Loucy (cell line): ENCODE results near the gene KRTAP10-1.

Experiments
- H2AFZ ChIP-seq: fragments of 200-600 bp; sonication (generic); 2 replicates; pipeline ENCODE4 v1.6.0; 2016; ENCODE audit warnings: antibody characterized with exemption, mild to moderate bottlenecking, low read length, moderate library complexity
- H3F3A ChIP-seq: fragments of 200-600 bp; 2 replicates; pipeline ENCODE4 v1.6.0; 2016; ENCODE audit warnings: antibody characterized with exemption, low read depth, mild to moderate bottlenecking
- H3K27me3 ChIP-seq: fragments of 200-600 bp; sonication (generic); 2 replicates; pipeline ENCODE4 v1.6.1; 2014; ENCODE audit warnings: low read length, mild to moderate bottlenecking; ENCODE audit not compliant: insufficient read depth, poor library complexity, severe bottlenecking
- H3K36me3 ChIP-seq: fragments of 200-600 bp; sonication (generic); 2 replicates; pipeline ENCODE4 v1.6.1; 2016; ENCODE audit warnings: low read length; ENCODE audit not compliant: insufficient read depth
- H3K4me1 ChIP-seq: fragments of 200-600 bp; sonication (generic); 2 replicates; pipeline ENCODE4 v1.5.1; 2014; ENCODE audit warnings: low read length, mild to moderate bottlenecking; ENCODE audit not compliant: insufficient read depth, poor library complexity, severe bottlenecking
- H3K4me2 ChIP-seq: fragments of 200-600 bp; sonication (generic); 2 replicates; pipeline ENCODE4 v1.6.0; 2014; ENCODE audit warnings: antibody characterized with exemption, low read length, low read depth, mild to moderate bottlenecking; ENCODE audit not compliant: poor library complexity, severe bottlenecking
- H3K4me3 ChIP-seq: fragments of 200-600 bp; sonication (generic); 2 replicates; pipeline ENCODE4 v1.5.1; 2014; ENCODE audit warnings: low read length, mild to moderate bottlenecking, mixed read lengths; ENCODE audit not compliant: poor library complexity, severe bottlenecking
- H3K79me2 ChIP-seq: fragments of 200-600 bp; sonication (generic); 2 replicates; pipeline ENCODE4 v1.6.1; 2014; ENCODE audit warnings: low read length; ENCODE audit not compliant: insufficient read depth
- H3K9ac ChIP-seq: fragments of 200-600 bp; sonication (generic); 2 replicates; pipeline ENCODE4 v1.6.0; 2014; ENCODE audit warnings: mild to moderate bottlenecking, low read depth, low read length, moderate library complexity; ENCODE audit not compliant: poor library complexity, severe bottlenecking
- H3K9me2 ChIP-seq: fragments of 200-600 bp; sonication (generic); replicated peaks from 2 replicates; pipeline ENCODE4 v1.6.1; 2016; ENCODE audit warnings: low read depth, low read length, mixed read lengths
- H3K9me3 ChIP-seq: fragments of 200-600 bp; sonication (generic); 2 replicates; pipeline ENCODE4 v1.6.1; 2014; ENCODE audit warnings: mild to moderate bottlenecking, antibody characterized with exemption, low read length, low read depth; ENCODE audit not compliant: insufficient read depth
- H4K20me1 ChIP-seq: fragments of 200-600 bp; sonication (generic); 2 replicates; pipeline ENCODE4 v1.6.0; 2014; ENCODE audit warnings: antibody characterized with exemption, low read length, mild to moderate bottlenecking; ENCODE audit not compliant: insufficient read depth, poor library complexity, severe bottlenecking
- EZH2phosphoT487 ChIP-seq: fragments of 200-600 bp; IDR thresholded peaks from 2 replicates; pipeline ENCODE4 v1.6.1; 2018; ENCODE audit warnings: antibody characterized with exemption, mild to moderate bottlenecking, moderate library complexity, borderline replicate concordance
- TF ChIP-seq, protein P1 (sequence below): fragments of 200-600 bp; sonication (generic); conservative IDR thresholded peaks from 2 replicates; pipeline ENCODE4 v1.5.1; 2014; ENCODE audit warnings: mild to moderate bottlenecking, antibody characterized with exemption, low read length

Gene KRTAP10-1

DNA sequence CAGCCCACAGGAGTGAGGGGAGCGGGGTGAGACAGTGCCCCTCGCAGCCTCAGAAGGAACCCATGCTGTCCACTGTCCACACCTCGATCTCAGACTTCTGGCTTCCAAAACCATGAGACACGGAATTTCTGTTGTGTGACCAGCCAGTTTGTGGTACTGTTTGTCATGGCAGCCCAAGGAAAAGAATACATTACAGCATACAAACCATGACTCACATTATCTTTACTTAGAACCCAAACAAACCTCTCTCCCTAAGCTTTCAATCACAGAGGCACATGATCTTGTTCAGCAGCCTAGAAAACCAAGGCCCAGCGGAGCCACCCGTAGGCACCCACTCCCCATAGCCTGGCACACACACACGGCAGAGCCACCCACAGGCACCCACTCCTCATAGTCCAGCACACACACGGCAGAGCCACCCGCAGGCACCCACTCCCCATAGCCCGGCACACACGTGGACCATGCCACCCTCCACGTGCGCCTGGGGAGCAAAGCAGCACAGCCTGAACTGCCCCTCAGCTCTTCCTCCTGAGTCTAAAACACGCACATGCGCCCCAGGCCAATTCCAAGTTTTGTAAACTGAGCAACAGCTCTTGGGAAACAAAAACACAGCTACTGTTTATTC lies 33.1 kb upstream of the KRTAP10-1 start:
- H3K9me2 ChIP-seq, result no peaks in the 10 kb centered on the region
- no peaks in the 10 kb centered on the region for H3K36me3 ChIP-seq
- no peaks in the 10 kb centered on the region for H4K20me1 ChIP-seq
- H3K27me3 ChIP-seq, result no peaks in the 10 kb centered on the region
- no peaks in the 10 kb centered on the region for H3F3A ChIP-seq
- no peak overlapping the region for H3K4me3 ChIP-seq
- H2AFZ ChIP-seq, result no peak overlapping the region
- no peaks in the 10 kb centered on the region; the same call in 1 of the 2 replicates for H3K9me3 ChIP-seq
- H3K4me2 ChIP-seq, result no peak overlapping the region
- no peak overlapping the region for H3K9ac ChIP-seq
- no peaks in the 10 kb centered on the region for H3K4me1 ChIP-seq
- H3K79me2 ChIP-seq, result no peaks in the 10 kb centered on the region
- no peak for TF ChIP-seq EZH2phosphoT487
- TF ChIP-seq, protein P1, sequence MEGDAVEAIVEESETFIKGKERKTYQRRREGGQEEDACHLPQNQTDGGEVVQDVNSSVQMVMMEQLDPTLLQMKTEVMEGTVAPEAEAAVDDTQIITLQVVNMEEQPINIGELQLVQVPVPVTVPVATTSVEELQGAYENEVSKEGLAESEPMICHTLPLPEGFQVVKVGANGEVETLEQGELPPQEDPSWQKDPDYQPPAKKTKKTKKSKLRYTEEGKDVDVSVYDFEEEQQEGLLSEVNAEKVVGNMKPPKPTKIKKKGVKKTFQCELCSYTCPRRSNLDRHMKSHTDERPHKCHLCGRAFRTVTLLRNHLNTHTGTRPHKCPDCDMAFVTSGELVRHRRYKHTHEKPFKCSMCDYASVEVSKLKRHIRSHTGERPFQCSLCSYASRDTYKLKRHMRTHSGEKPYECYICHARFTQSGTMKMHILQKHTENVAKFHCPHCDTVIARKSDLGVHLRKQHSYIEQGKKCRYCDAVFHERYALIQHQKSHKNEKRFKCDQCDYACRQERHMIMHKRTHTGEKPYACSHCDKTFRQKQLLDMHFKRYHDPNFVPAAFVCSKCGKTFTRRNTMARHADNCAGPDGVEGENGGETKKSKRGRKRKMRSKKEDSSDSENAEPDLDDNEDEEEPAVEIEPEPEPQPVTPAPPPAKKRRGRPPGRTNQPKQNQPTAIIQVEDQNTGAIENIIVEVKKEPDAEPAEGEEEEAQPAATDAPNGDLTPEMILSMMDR, result no peak

- Histone ChIP-seq H3K27me3 (no peaks in the 10 kb centered on the region), H3K9ac (no peak overlapping the region), H3K4me3 (no peak overlapping the region)
Measured at GRCh38 chr21:44571844-44572782, 32.1 kb upstream of the KRTAP10-1 start.

GRCh38 chr21:44571296-44571695 lies 31.3 kb upstream of the KRTAP10-1 start:
- Histone ChIP-seq H3K9me2 (no peaks in the 10 kb centered on the region), H3K4me1 (no peaks in the 10 kb centered on the region), H3K27me3 (no peaks in the 10 kb centered on the region), H3K79me2 (no peaks in the 10 kb centered on the region), H3K9me3 (no peaks in the 10 kb centered on the region), H3K36me3 (no peaks in the 10 kb centered on the region), H3K4me2 (no peak overlapping the region), H3K9ac (no peak overlapping the region), H4K20me1 (no peaks in the 10 kb centered on the region), H3K4me3 (no peak overlapping the region), H2AFZ (no peak overlapping the region), H3F3A (no peaks in the 10 kb centered on the region)
- TF ChIP-seq EZH2phosphoT487, result no peak
- TF ChIP-seq, protein P1, result no peak

More at GRCh38 chr21:44571844-44572782, 32.1 kb upstream of the KRTAP10-1 start:
- Histone ChIP-seq H3K4me1 (no peaks in the 10 kb centered on the region), H3K79me2 (no peaks in the 10 kb centered on the region), H3F3A (no peaks in the 10 kb centered on the region), H3K9me2 (no peaks in the 10 kb centered on the region), H3K36me3 (no peaks in the 10 kb centered on the region), H2AFZ (no peak overlapping the region), H3K9me3 (no peaks in the 10 kb centered on the region), H4K20me1 (no peaks in the 10 kb centered on the region), H3K4me2 (no peak overlapping the region)
- TF ChIP-seq EZH2phosphoT487, result no peak
- TF ChIP-seq, protein P1, result no peak
